Right atrium auricular region (tissue), 2 donors: ENCODE measurements around the gene IWS1. TPM values are rescaled to one million over a fixed set of nuclear protein-coding genes. Genes with fewer than 3 reads are reported as not detected.
"Not testable (repeated sequence)": the region's sequence is repeated elsewhere in the genome, so short reads cannot be mapped to it uniquely, and the experiment has no call there.

Experiments used
- DNase-seq: peaks from one replicate; pipeline ENCODE4 v3.0.0-alpha.2; 2019; ENCODE audit warnings: low spot score
- H3K27ac ChIP-seq, 2 donors: fragments of 200-600 bp; sonication (generic); 1 replicate in 1 of 2; 2 replicates in 1 of 2; pipeline ENCODE4 v1.5.1; 2016 to 2019
- H3K27me3 ChIP-seq, 2 donors: fragments of 200-600 bp; sonication (generic); one replicate each; pipeline versions ENCODE4 v1.5.1 to v1.6.0; 2017 to 2019
- H3K36me3 ChIP-seq: fragments of 200-600 bp; sonication (generic); one replicate; pipeline ENCODE4 v1.5.1; 2016
- H3K4me1 ChIP-seq, 2 donors: fragments of 200-600 bp; sonication (generic); one replicate each; pipeline versions ENCODE4 v1.5.1 to v1.6.0; 2017 to 2019
- H3K4me3 ChIP-seq, 2 donors: fragments of 200-600 bp; sonication (generic); 1 replicate in 1 of 2; 2 replicates in 1 of 2; pipeline ENCODE4 v1.5.1; 2017 to 2019; ENCODE audit warnings: mild to moderate bottlenecking in 1 of 2, moderate library complexity in 1 of 2
- H3K9me3 ChIP-seq, 2 donors: fragments of 200-600 bp; sonication (generic); one replicate each; pipeline ENCODE4 v1.5.1; 2019
- CTCF ChIP-seq, 2 donors: fragments of 200-600 bp; sonication (generic); IDR thresholded peaks; one replicate each; pipeline ENCODE4 v1.5.1; 2019; ENCODE audit warnings: antibody characterized with exemption in 2 of 2
- total RNA-seq, 2 donors: library from RNA; depleted of rRNA; stranded (reverse); fragments of >200 nt; gene quantifications; one replicate each; pipeline ENCODE4 v1.1.0, GENCODE V29; 2016

IWS1 gene
- total RNA-seq, 2 donors from 2014 or later, result 43.3 to 46.4 TPM

GRCh38 chr2:127530245-127531140, 4.2 kb upstream of the IWS1 start:
- no peaks in the 10 kb centered on the region for H3K36me3 ChIP-seq
- TF ChIP-seq CTCF (IDR thresholded peaks at IDR 0.05), result no peak
- no peak for DNase-seq
- no peak overlapping the region for H3K27ac ChIP-seq
- H3K9me3 ChIP-seq, result no peaks in the 10 kb centered on the region
- H3K4me1 ChIP-seq, result peaks cover 0 to 9% of the 10 kb centered on the region in 2 donors
- H3K27me3 ChIP-seq, result no peaks in the 10 kb centered on the region
- H3K4me3 ChIP-seq, result no peak overlapping the region

GRCh38 chr2:127529416-127529815, 3.1 kb upstream of the IWS1 start:
- H3K4me1 ChIP-seq, result peaks cover 0 to 20% of the 10 kb centered on the region in 2 donors
- not testable (repeated sequence) for DNase-seq, H3K27ac ChIP-seq, H3K27me3 ChIP-seq, H3K4me3 ChIP-seq, H3K9me3 ChIP-seq, H3K36me3 ChIP-seq

- Histone ChIP-seq H3K36me3 (no peaks in the 10 kb centered on the region), H3K9me3 (no peaks in the 10 kb centered on the region), H3K27me3 (no peaks in the 10 kb centered on the region), H3K4me1 (peaks cover 0 to 25% of the 10 kb centered on the region in 2 donors), H3K4me3 (no peak overlapping the region), H3K27ac (no peak overlapping the region)
- TF ChIP-seq CTCF (IDR thresholded peaks at IDR 0.05), result no peak
- DNase-seq, result no peak
These were observed 2.2 kb upstream of the IWS1 start for GRCh38 chr2:127528487-127528886.

- H3K36me3 ChIP-seq, result peaks cover 7% of the 10 kb centered on the region
These were observed 914 bp upstream of the IWS1 start for GRCh38 chr2:127527001-127527804.

GRCh38 chr2:127525691-127526131, 578 bp downstream of the IWS1 start:
- H3K4me1 ChIP-seq, result peaks cover 0 to 25% of the 10 kb centered on the region in 2 donors
- no peak for TF ChIP-seq CTCF (IDR thresholded peaks at IDR 0.05)
- H3K27ac ChIP-seq, result peak overlapping the region; percentile 91 to 97
- H3K36me3 ChIP-seq, result peaks cover 9% of the 10 kb centered on the region
- H3K9me3 ChIP-seq, result no peaks in the 10 kb centered on the region
- H3K4me3 ChIP-seq, result peak overlapping the region; percentile 81 to 82
- DNase-seq, result no peak
- H3K27me3 ChIP-seq, result no peaks in the 10 kb centered on the region

More at GRCh38 chr2:127527001-127527804, 914 bp upstream of the IWS1 start:
- peaks cover 0 to 25% of the 10 kb centered on the region in 2 donors for H3K4me1 ChIP-seq
- H3K4me3 ChIP-seq, result peak overlapping the region; percentile 81 to 82
- H3K27ac ChIP-seq, result peak overlapping the region; percentile 91 to 97
- no peak for TF ChIP-seq CTCF (IDR thresholded peaks at IDR 0.05)
- H3K27me3 ChIP-seq, result no peaks in the 10 kb centered on the region
- no peak for DNase-seq
- no peaks in the 10 kb centered on the region for H3K9me3 ChIP-seq

- not testable (repeated sequence) for H3K27me3 ChIP-seq, H3K27ac ChIP-seq, DNase-seq, H3K9me3 ChIP-seq, H3K36me3 ChIP-seq, H3K4me3 ChIP-seq
- peaks cover 0 to 25% of the 10 kb centered on the region in 2 donors for H3K4me1 ChIP-seq
These were observed 2.0 kb downstream of the IWS1 start for GRCh38 chr2:127524198-127524834.
